ENCODE data around the gene PFKP. TPM values are rescaled to one million over a fixed set of nuclear protein-coding genes. Genes with fewer than 3 reads are reported as not detected.
"Not testable (repeated sequence)": the region's sequence is repeated elsewhere in the genome, so short reads cannot be mapped to it uniquely, and the experiment has no call there.

Gene PFKP
- total RNA-seq, 1 donor from 2014 or later = 52.3 TPM

DNA sequence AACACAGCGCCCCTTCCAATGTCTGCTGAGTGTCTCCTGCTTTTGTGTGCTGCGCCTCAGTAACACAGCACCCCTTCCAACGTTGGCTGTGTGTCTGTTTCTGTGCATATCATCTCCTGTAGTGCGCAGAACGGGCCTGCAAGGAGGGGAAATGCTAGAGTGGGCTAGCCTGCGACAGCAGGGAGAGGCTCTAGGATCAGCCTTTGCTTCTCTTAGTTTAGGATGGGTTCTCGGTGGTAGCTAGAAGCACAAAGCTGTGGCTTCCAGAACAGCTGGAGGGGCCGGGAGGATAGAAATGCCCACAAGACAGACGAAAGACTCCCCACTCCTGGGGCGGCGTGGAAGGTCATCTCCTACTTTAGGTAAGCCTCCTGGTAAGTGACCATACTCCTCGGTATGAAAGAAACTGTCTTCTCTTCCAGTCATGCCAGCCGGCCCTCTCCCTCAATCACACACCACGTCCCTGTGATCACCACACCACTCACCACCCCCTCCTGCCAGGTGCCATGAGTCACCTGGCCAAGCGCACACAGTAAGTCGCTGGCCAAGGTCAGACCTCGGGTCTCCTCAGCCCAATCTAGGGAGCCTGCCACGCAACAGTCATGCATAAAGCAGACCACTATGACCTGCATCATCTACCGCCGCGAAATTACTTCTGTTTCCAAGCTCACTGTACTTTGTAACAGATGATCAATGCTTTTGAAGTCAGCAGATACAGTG, 100.4 kb downstream of the PFKP start:
- Mint-ChIP-seq H3K9me3 (ENCODE audit: unreplicated experiment) (no peaks in the 10 kb centered on the region), H3K27ac (ENCODE audit: unreplicated experiment) (no peak overlapping the region), H3K4me3 (ENCODE audit: unreplicated experiment) (no peak overlapping the region), H3K27me3 (ENCODE audit: unreplicated experiment) (peaks cover 5% of the 10 kb centered on the region), H3K4me1 (ENCODE audit: unreplicated experiment) (no peaks in the 10 kb centered on the region), H3K36me3 (ENCODE audit: low read depth, unreplicated experiment) (peaks cover 37% of the 10 kb centered on the region)
- DNase-seq (ENCODE audit: low spot score) = no peak
- no peak for TF ChIP-seq CTCF (IDR thresholded peaks at IDR 0.05; ENCODE audit: unreplicated experiment)

- DNase-seq (ENCODE audit: low spot score) = no peak
- Mint-ChIP-seq H3K4me1 (ENCODE audit: unreplicated experiment) (peaks cover 2% of the 10 kb centered on the region), H3K27ac (ENCODE audit: unreplicated experiment) (no peak overlapping the region), H3K36me3 (ENCODE audit: low read depth, unreplicated experiment) (peaks cover 32% of the 10 kb centered on the region), H3K9me3 (ENCODE audit: unreplicated experiment) (no peaks in the 10 kb centered on the region), H3K4me3 (ENCODE audit: unreplicated experiment) (no peak overlapping the region), H3K27me3 (ENCODE audit: unreplicated experiment) (peaks cover 5% of the 10 kb centered on the region)
- no peak for TF ChIP-seq CTCF (IDR thresholded peaks at IDR 0.05; ENCODE audit: unreplicated experiment)
These were observed 101.9 kb downstream of the PFKP start for GRCh38 chr10:3169271-3169670.

DNA sequence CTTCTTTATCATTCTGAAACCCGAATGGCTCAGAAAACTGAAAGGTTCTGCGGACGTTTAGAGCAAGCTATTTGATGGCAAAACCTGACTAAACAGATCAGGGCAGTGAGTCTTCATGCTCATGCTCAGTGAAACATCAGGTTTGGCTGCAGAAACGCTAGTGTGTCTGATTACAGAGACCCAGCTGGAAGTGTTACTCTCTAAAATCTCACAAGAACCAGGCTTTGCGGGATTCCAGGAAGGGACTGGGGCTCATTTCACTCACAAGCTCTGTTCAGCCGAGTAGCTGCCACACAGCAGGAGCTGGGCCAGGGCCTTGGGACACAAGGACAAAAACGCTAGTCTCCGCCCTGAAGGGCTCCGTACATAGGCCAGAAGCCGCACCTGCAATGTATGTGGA, 102.3 kb downstream of the PFKP start:
- DNase-seq (ENCODE audit: low spot score) = no peak
- H3K27ac Mint-ChIP-seq (ENCODE audit: unreplicated experiment) = no peak overlapping the region
- no peaks in the 10 kb centered on the region for H3K9me3 Mint-ChIP-seq (ENCODE audit: unreplicated experiment)
- no peak for TF ChIP-seq CTCF (IDR thresholded peaks at IDR 0.05; ENCODE audit: unreplicated experiment)
- H3K4me3 Mint-ChIP-seq (ENCODE audit: unreplicated experiment) = no peak overlapping the region
- H3K36me3 Mint-ChIP-seq (ENCODE audit: low read depth, unreplicated experiment) = peaks cover 32% of the 10 kb centered on the region
- H3K27me3 Mint-ChIP-seq (ENCODE audit: unreplicated experiment) = peaks cover 5% of the 10 kb centered on the region
- H3K4me1 Mint-ChIP-seq (ENCODE audit: unreplicated experiment) = peaks cover 2% of the 10 kb centered on the region

GRCh38 chr10:3171488-3171887, 104.1 kb downstream of the PFKP start:
- DNase-seq (ENCODE audit: low spot score); H3K27me3 Mint-ChIP-seq (ENCODE audit: unreplicated experiment); H3K9me3 Mint-ChIP-seq (ENCODE audit: unreplicated experiment); H3K27ac Mint-ChIP-seq (ENCODE audit: unreplicated experiment); H3K4me1 Mint-ChIP-seq (ENCODE audit: unreplicated experiment): not testable (repeated sequence)
- Mint-ChIP-seq H3K4me3 (ENCODE audit: unreplicated experiment) (peak overlapping the region; percentile 91), H3K36me3 (ENCODE audit: low read depth, unreplicated experiment) (peaks cover 22% of the 10 kb centered on the region)

GRCh38 chr10:3172081-3172445, 104.7 kb downstream of the PFKP start:
- no peak for DNase-seq (ENCODE audit: low spot score)
- Mint-ChIP-seq H3K36me3 (ENCODE audit: low read depth, unreplicated experiment) (peaks cover 17% of the 10 kb centered on the region), H3K4me3 (ENCODE audit: unreplicated experiment) (peak overlapping the region; percentile 91), H3K27me3 (ENCODE audit: unreplicated experiment) (peaks cover 5% of the 10 kb centered on the region), H3K4me1 (ENCODE audit: unreplicated experiment) (peaks cover 6% of the 10 kb centered on the region), H3K9me3 (ENCODE audit: unreplicated experiment) (no peaks in the 10 kb centered on the region), H3K27ac (ENCODE audit: unreplicated experiment) (no peak overlapping the region)
- TF ChIP-seq CTCF (IDR thresholded peaks at IDR 0.05; ENCODE audit: unreplicated experiment) = no peak

All from endothelial cell (in vitro differentiated cells).